ENCODE measurements around the gene CC2D1B. TPM values are rescaled to one million over a fixed set of nuclear protein-coding genes. Genes with fewer than 3 reads are reported as not detected.

Gene CC2D1B
- total RNA-seq, 1 experiment from 2014 or later = 34.7 TPM

- ChIA-PET POLR2A (ENCODE audit: low non-redundant PET) (interaction anchor here (0.6 kb wide), 1 partner anchor 33 kb away, joined by 6 read pairs; no protein-coding TSS in a partner anchor), CTCF (no interaction called here)
- H3K4me3 ChIP-seq (ENCODE audit: low read depth, low read length, poor library complexity, severe bottlenecking) = no peak overlapping the region
- no TSS peak for BruUV-seq (replicated peaks)
- peaks cover 3% of the 10 kb centered on the region for H3K36me3 ChIP-seq (ENCODE audit: insufficient read depth, low read length, poor library complexity, severe bottlenecking)
- TF ChIP-seq CTCF (conservative IDR thresholded peaks at IDR 0.05; ENCODE audit: low read depth, low read length) (no peak), EZH2 (IDR thresholded peaks at IDR 0.05; ENCODE audit: borderline replicate concordance, low read depth, low read length, poor library complexity, severe bottlenecking) (no peak)
- no peak for DNase-seq (ENCODE audit: low spot score)
- H3K27me3 ChIP-seq (replicated peaks; ENCODE audit: insufficient read depth, low read depth, low read length, poor library complexity) = no peaks in the 10 kb centered on the region
- intact Hi-C loops (cut with micrococcal nuclease; ENCODE audit: unreplicated experiment) = loop anchor here (5.0 kb wide), 1 partner anchor 218 kb away; no protein-coding TSS in a partner anchor
- no peaks in the 10 kb centered on the region for H3K4me1 ChIP-seq (ENCODE audit: insufficient read depth, low read length, poor library complexity, severe bottlenecking)
- H3K27ac ChIP-seq (ENCODE audit: low read depth, low read length, poor library complexity, severe bottlenecking) = no peak overlapping the region
- H3K9me3 ChIP-seq (ENCODE audit: low read depth, low read length, poor library complexity, severe bottlenecking) = no peaks in the 10 kb centered on the region
These were observed 20.8 kb downstream of the CC2D1B start for GRCh38 chr1:52345252-52345651.

DNA sequence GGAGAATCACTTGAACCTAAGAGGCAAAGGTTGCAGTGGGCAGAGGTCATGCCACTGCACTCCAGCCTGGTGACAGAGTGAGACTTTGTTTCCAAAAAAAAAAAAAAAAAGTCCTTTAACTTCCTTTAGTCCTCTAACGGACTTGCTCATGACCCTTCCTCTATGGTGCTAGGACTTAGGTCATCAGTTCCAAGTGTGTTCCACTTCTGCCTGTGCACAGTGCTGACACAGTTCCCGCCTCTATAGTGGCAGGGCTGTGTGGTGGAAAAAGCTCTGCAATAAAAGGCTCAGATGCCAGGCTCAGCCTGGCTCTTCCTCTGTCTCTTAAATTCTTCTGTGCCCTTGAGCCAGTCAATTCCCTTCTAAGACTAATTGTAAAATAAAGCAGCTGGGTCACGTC is 22.0 kb downstream of the CC2D1B start:
- Histone ChIP-seq H3K9me3 (ENCODE audit: low read depth, low read length, poor library complexity, severe bottlenecking) (no peaks in the 10 kb centered on the region), H3K27ac (ENCODE audit: low read depth, low read length, poor library complexity, severe bottlenecking) (no peak overlapping the region), H3K27me3 (replicated peaks; ENCODE audit: insufficient read depth, low read depth, low read length, poor library complexity) (no peaks in the 10 kb centered on the region), H3K4me1 (ENCODE audit: insufficient read depth, low read length, poor library complexity, severe bottlenecking) (no peaks in the 10 kb centered on the region), H3K36me3 (ENCODE audit: insufficient read depth, low read length, poor library complexity, severe bottlenecking) (peaks cover 3% of the 10 kb centered on the region), H3K4me3 (ENCODE audit: low read depth, low read length, poor library complexity, severe bottlenecking) (no peak overlapping the region)
- no peak for TF ChIP-seq EZH2 (IDR thresholded peaks at IDR 0.05; ENCODE audit: borderline replicate concordance, low read depth, low read length, poor library complexity, severe bottlenecking)
- no peak for DNase-seq (ENCODE audit: low spot score)
- POLR2A ChIA-PET (ENCODE audit: low non-redundant PET) = no interaction called here
- no TSS peak for BruUV-seq (replicated peaks)
- CTCF ChIA-PET = no interaction called here
- intact Hi-C loops (cut with micrococcal nuclease; ENCODE audit: unreplicated experiment) = no loop called here

DNA sequence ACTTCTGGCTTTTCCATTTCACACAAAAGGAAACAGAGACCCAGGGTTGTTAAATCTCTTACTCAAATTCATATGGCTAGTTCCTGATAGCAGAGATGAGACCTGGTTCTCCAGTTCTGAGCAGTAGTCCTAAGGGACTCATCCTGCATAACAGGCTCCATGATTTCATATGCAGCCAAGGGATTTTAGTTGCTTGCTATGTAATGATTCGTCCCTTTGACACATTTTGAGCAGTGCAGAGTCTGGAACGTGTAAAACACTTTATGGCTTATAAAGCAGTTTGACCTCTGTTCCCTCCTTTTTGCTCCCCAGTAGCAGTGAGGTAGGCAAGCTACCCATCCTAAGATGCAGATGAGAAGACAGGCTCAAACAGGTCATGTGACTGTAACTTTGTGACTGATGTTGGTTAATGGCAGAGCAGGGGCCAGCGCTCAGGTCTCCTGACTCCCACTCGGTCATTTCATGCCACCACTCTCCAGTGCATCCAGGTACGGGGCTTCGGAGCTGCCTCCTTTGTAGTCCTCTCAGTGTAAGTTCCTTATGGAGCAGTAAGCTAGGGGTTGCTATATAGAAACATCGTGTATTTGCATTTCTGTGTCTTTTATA is 24.2 kb downstream of the CC2D1B start:
- no peak for TF ChIP-seq CTCF (conservative IDR thresholded peaks at IDR 0.05; ENCODE audit: low read depth, low read length)
- TF ChIP-seq EZH2 (IDR thresholded peaks at IDR 0.05; ENCODE audit: borderline replicate concordance, low read depth, low read length, poor library complexity, severe bottlenecking) = no peak
- no peak overlapping the region for H3K27ac ChIP-seq (ENCODE audit: low read depth, low read length, poor library complexity, severe bottlenecking)
- H3K9me3 ChIP-seq (ENCODE audit: low read depth, low read length, poor library complexity, severe bottlenecking) = no peaks in the 10 kb centered on the region
- intact Hi-C loops (cut with micrococcal nuclease; ENCODE audit: unreplicated experiment) = no loop called here
- no peak overlapping the region for H3K4me3 ChIP-seq (ENCODE audit: low read depth, low read length, poor library complexity, severe bottlenecking)
- POLR2A ChIA-PET (ENCODE audit: low non-redundant PET) = no interaction called here
- no TSS peak for BruUV-seq (replicated peaks)
- no peaks in the 10 kb centered on the region for H3K4me1 ChIP-seq (ENCODE audit: insufficient read depth, low read length, poor library complexity, severe bottlenecking)
- CTCF ChIA-PET = no interaction called here
- no peaks in the 10 kb centered on the region for H3K27me3 ChIP-seq (replicated peaks; ENCODE audit: insufficient read depth, low read depth, low read length, poor library complexity)
- H3K36me3 ChIP-seq (ENCODE audit: insufficient read depth, low read length, poor library complexity, severe bottlenecking) = peaks cover 3% of the 10 kb centered on the region
- DNase-seq (ENCODE audit: low spot score) = no peak

- POLR2A ChIA-PET (ENCODE audit: low non-redundant PET) = no interaction called here
- intact Hi-C loops (cut with micrococcal nuclease; ENCODE audit: unreplicated experiment) = no loop called here
- H3K4me3 ChIP-seq (ENCODE audit: low read depth, low read length, poor library complexity, severe bottlenecking) = no peak overlapping the region
- H3K27ac ChIP-seq (ENCODE audit: low read depth, low read length, poor library complexity, severe bottlenecking) = no peak overlapping the region
- TF ChIP-seq EZH2 (IDR thresholded peaks at IDR 0.05; ENCODE audit: borderline replicate concordance, low read depth, low read length, poor library complexity, severe bottlenecking) (no peak), CTCF (conservative IDR thresholded peaks at IDR 0.05; ENCODE audit: low read depth, low read length) (no peak)
- DNase-seq (ENCODE audit: low spot score) = no peak
- H3K36me3 ChIP-seq (ENCODE audit: insufficient read depth, low read length, poor library complexity, severe bottlenecking) = no peaks in the 10 kb centered on the region
- no peaks in the 10 kb centered on the region for H3K4me1 ChIP-seq (ENCODE audit: insufficient read depth, low read length, poor library complexity, severe bottlenecking)
- CTCF ChIA-PET = no interaction called here
- no peaks in the 10 kb centered on the region for H3K27me3 ChIP-seq (replicated peaks; ENCODE audit: insufficient read depth, low read depth, low read length, poor library complexity)
- BruUV-seq (replicated peaks) = no TSS peak
- no peaks in the 10 kb centered on the region for H3K9me3 ChIP-seq (ENCODE audit: low read depth, low read length, poor library complexity, severe bottlenecking)
These were observed 28.6 kb downstream of the CC2D1B start for GRCh38 chr1:52337439-52337838.

Measured in A673 (cell line).